Stimulated activated CD4-positive, alpha-beta T cell treated with anti-CD3 and anti-CD28 coated beads, TNF-alpha, amount 100 ng/mL, for 48 hours (primary cell): ENCODE measurements around the gene MGAT3.

Experiments used
- DNase-seq, 3 donors: peaks; one replicate each; pipeline ENCODE4 v3.0.0-alpha.2; 2020; ENCODE audit warnings: low read depth in 3 of 3

The MGAT3 gene

GRCh38 chr22:39428597-39429071, 28.2 kb upstream of the MGAT3 start:
- DNase-seq: no peak

DNA sequence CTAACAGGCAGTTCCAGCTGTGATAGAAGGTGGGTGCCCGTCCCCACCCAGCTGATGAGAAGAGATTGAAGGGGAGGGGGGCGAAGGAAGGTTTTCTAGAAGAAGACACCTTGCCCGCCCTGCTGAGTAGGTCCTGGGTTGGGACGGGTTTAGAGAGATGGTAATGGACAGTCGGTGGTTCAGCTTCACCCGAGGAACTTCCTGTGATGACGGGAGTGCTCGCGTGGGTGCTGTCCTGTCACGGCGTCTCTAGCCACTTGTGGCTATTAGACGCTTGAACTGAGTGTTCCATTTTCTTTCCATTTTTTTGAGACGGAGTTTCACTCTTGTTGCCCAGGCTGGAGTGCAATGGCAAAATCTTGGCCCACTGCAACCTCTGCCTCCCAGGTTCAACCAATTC, 27.6 kb upstream of the MGAT3 start:
- DNase-seq: no peak

GRCh38 chr22:39429916-39430575, 26.8 kb upstream of the MGAT3 start:
- no peak for DNase-seq

GRCh38 chr22:39430576-39431150, 26.1 kb upstream of the MGAT3 start:
- no peak for DNase-seq

GRCh38 chr22:39431216-39431801, 25.5 kb upstream of the MGAT3 start:
- no peak for DNase-seq

GRCh38 chr22:39431821-39432251, 25.0 kb upstream of the MGAT3 start:
- no peak for DNase-seq

- no peak for DNase-seq
Measured at GRCh38 chr22:39432361-39432811, 24.4 kb upstream of the MGAT3 start.

GRCh38 chr22:39433476-39434242, 23.2 kb upstream of the MGAT3 start:
- DNase-seq: no peak

- DNase-seq: no peak
Measured at GRCh38 chr22:39434243-39434653, 22.6 kb upstream of the MGAT3 start.

DNA sequence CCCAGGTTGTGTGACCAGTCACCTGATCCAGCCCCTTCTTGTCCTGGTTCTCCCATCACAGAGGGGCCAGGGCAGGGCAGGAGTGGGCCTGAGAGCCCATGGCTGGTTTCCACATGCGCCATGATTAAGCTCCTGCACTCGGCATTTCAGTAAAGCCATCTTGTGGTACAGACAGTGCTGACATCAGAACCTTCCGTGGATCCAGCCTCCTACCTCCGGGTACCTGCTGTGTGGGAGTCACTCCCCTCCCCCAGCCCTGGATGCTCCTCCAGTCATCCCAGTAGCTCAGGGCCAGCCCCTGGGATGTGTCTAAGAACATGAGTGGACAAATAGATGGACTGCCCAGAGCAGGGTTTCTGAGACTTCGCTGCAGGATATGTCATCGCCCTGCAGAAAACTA, 22.1 kb upstream of the MGAT3 start:
- no peak for DNase-seq

DNA sequence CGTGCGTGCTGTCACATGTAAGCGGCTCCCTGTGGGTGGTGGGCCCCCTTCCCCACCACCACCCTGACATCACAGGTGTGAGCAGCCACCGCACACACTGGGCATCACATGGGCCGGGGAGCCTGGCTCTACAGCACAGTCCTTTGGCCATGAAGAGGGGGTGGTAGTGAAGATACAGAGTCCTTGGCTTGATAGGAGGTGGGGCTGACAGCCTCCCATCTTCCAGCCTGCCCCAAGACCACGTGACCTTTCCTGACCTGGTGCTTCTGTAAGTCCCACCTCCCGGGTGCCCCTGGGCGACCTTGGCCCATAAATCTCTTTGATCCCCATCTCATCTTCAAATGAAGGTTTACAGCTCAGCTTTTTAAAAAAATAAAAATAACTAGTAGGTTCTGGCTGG, 21.2 kb upstream of the MGAT3 start:
- DNase-seq: no peak

DNA sequence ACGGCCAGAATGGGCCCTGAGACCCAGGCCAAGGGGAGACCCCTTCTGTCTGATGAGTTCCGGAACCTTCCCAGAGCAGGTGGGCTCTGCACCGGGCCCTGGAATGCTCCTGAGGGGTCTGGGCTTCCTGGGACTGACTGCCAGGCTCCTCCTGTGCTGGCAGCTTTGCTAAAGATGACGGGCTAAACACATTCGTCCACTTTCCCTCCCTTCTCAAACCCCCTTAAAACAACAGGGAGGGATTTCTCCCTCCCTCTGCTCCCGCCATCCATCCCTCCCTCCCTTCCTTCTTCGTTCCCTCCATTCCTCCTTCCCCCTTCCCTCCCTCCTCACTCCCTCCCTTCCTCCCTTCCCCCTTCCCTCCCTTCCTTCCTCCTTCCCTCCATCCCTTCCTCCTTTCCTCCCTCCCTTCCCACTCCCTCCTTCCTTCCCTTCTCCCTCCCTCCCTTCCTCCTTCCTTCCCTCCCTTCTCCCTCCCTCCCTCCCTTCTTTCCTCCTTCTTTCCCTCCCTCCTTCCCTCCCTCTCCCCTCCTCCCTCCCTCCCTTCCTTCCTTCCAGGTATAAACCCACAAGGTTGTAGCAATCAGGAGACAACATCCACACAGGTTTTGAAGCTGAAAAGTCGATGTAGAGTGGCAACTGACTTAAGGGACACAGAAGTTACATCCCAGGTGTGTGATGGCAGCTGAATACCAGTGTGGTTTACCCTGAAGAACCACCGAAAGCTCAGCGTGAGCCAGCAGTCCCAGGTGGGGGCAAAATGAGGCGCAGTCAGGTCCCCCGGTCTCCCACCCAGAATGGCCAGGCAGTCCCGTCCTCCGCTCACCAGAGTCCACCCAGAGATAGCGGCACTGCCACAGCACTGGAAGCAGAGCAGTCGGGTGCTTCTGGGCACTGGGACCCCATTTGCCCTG, 18.8 kb upstream of the MGAT3 start:
- DNase-seq: no peak

- no peak for DNase-seq
Measured at GRCh38 chr22:39439170-39439569, 17.6 kb upstream of the MGAT3 start.

DNA sequence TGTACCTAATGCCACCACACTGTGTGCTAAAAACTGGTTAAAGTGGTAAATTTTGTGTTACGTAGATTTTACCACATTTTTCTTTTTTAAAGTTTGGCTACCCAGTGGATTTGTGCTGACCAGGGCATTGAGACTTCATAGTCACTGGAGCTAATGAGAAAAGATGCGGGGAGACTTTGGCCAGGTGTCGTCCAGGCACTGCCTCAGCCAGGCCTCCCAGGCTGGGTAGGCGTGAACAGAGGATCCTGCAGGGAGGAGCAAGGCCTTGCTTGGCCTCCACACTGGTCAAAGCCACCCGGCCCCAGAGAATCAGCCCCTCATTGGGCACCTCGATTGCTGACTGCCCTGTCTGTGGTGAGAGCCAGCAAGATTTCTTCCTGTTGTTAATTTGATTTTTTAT, 13.4 kb upstream of the MGAT3 start:
- DNase-seq: no peak

GRCh38 chr22:39444247-39444800, 12.5 kb upstream of the MGAT3 start:
- DNase-seq: no peak

DNA sequence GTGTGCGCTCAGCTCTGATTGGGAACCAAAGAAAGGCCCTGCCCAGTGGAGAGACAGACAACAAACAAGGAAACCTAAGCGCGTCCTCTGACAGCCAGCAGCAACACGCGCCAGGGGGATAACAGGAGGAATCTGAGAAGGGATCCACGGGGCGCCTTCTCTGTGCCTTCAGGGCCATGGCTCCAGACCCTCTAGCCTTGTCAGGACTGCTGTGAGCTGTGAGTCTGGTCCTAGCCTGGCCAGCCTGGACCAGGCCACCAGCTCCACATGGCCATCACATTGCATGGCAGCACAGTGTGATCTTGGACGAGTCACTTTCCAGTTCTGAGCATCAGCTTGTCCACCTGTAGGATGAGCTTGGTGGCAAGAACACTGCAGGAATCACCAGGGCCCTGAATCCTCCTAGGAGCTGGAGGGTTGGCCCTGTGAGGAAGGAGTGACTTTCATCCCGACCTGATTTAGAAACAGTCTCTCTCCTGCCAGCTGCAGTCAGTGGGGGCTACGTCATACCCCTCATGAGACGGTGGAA, 11.8 kb upstream of the MGAT3 start:
- DNase-seq: no peak

GRCh38 chr22:39445678-39446077, 11.1 kb upstream of the MGAT3 start:
- no peak for DNase-seq

- DNase-seq: no peak
Measured at GRCh38 chr22:39446239-39446721, 10.5 kb upstream of the MGAT3 start.

- no peak for DNase-seq
Measured at GRCh38 chr22:39448205-39449054, 8.4 kb upstream of the MGAT3 start.

- DNase-seq: no peak
Measured at GRCh38 chr22:39449708-39450107, 7.1 kb upstream of the MGAT3 start.
